Upper lobe of left lung (tissue), 4 donors: Measurements from ENCODE around the gene RD3L.

ENCODE experiments used
- POLR2A ChIP-seq, 4 donors: fragments of 450-650 bp; IDR thresholded peaks; one replicate each; pipeline ENCODE4 v1.5.1; 2016 to 2017; ENCODE audit warnings: antibody characterized with exemption in 4 of 4, mild to moderate bottlenecking in 2 of 4
- POLR2AphosphoS5 ChIP-seq, 2 donors: sonication (generic); formaldehyde crosslinking; IDR thresholded peaks; one replicate each; pipeline ENCODE4 v1.5.1; 2017; ENCODE audit warnings: antibody characterized with exemption in 2 of 2
- TF ChIP-seq, protein P1 (sequence below), 6 experiments: fragments of 450-650 bp in 4 of 6; fragments of 200-600 bp in 2 of 6; sonication (generic) in 2 of 6; IDR thresholded peaks; one replicate each; pipeline ENCODE4 v1.5.1; 2016 to 2019; ENCODE audit warnings: antibody characterized with exemption in 6 of 6

DNA sequence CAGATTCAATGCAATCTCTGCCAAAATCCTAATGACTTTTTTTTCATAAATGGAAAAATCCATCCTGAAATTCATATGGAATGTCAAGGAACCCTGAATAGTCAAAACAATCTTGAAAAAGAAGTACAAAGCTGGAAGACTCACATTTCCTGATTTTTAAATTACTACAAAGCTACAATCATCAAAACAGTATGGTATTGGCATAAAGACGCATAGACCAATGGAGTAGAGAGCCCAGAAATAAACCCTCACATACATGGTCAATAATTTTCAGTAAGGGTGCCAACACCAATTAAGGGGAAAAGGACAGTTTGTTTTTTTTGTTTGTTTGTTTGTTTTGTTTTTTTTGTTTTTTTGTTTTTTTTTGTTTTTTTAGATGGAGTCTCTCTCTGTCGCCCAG lies 4.6 kb upstream of the RD3L start:
- no peak for TF ChIP-seq POLR2A (IDR thresholded peaks at IDR 0.05)
- TF ChIP-seq, protein P1, sequence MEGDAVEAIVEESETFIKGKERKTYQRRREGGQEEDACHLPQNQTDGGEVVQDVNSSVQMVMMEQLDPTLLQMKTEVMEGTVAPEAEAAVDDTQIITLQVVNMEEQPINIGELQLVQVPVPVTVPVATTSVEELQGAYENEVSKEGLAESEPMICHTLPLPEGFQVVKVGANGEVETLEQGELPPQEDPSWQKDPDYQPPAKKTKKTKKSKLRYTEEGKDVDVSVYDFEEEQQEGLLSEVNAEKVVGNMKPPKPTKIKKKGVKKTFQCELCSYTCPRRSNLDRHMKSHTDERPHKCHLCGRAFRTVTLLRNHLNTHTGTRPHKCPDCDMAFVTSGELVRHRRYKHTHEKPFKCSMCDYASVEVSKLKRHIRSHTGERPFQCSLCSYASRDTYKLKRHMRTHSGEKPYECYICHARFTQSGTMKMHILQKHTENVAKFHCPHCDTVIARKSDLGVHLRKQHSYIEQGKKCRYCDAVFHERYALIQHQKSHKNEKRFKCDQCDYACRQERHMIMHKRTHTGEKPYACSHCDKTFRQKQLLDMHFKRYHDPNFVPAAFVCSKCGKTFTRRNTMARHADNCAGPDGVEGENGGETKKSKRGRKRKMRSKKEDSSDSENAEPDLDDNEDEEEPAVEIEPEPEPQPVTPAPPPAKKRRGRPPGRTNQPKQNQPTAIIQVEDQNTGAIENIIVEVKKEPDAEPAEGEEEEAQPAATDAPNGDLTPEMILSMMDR (IDR thresholded peaks at IDR 0.05): no peak
- TF ChIP-seq POLR2AphosphoS5 (IDR thresholded peaks at IDR 0.05): no peak
